Activated B cell treated with CpG ODN at 0.5 μM for 24 hours (primary cell): ENCODE results near the gene SLC25A2. TPM values are rescaled to one million over a fixed set of nuclear protein-coding genes. Genes with fewer than 3 reads are reported as not detected.

Experiments used
- ATAC-seq: fragments of 200-7000 bp; cut with Tn5 transposase; one replicate; pipeline ENCODE4 v1.10.0; 2021; ENCODE audit warnings: low read depth, mild to moderate bottlenecking, moderate library complexity
- CTCF ChIA-PET: fragments of 350-600 bp; sonication (Branson Sonifier 250); formaldehyde crosslinking; loops from one replicate; lab custom pipeline; 2021; ENCODE audit warnings: antibody characterized with exemption; lab: Charles Lee
- POLR2A ChIA-PET: fragments of 350-600 bp; sonication (Branson Sonifier 250); formaldehyde crosslinking; loops from one replicate; lab custom pipeline; 2021; ENCODE audit warnings: antibody characterized with exemption; lab: Charles Lee
- DNase-seq: peaks from one replicate; pipeline ENCODE4 v3.0.0; 2022
- H3K27ac Mint-ChIP-seq: one replicate; pipeline ENCODE4 v1.8.0; 2020; ENCODE audit warnings: mixed read lengths
- H3K27me3 Mint-ChIP-seq: one replicate; pipeline ENCODE4 v1.8.0; 2021; ENCODE audit warnings: mixed read lengths
- H3K36me3 Mint-ChIP-seq: one replicate; pipeline ENCODE4 v1.8.0; 2021; ENCODE audit warnings: low read depth, mixed read lengths
- H3K4me1 Mint-ChIP-seq: one replicate; pipeline ENCODE4 v1.8.0; 2021; ENCODE audit warnings: mixed read lengths
- H3K4me3 Mint-ChIP-seq: one replicate; pipeline ENCODE4 v1.8.0; 2020; ENCODE audit warnings: mild to moderate bottlenecking, mixed read lengths
- H3K9me3 Mint-ChIP-seq: one replicate; pipeline ENCODE4 v1.8.0; 2020; ENCODE audit warnings: mixed read lengths
- intact Hi-C: fragments of 100-400 bp; cut with micrococcal nuclease; formaldehyde crosslinking; loops from one replicate; pipeline ENCODE4 v1.15.1; 2024
- total RNA-seq: library from RNA; stranded (reverse); gene quantifications from 2 replicates; pipeline ENCODE4 v1.2.3, GENCODE V29; 2022
- TF ChIP-seq, protein P1 (sequence below): fragments of 200-600 bp; IDR thresholded peaks from one replicate; pipeline ENCODE4 v1.8.0; 2022; ENCODE audit warnings: antibody characterized with exemption, mild to moderate bottlenecking

Gene SLC25A2
- total RNA-seq, 1 donor from 2014 or later: 3.9 TPM

DNA sequence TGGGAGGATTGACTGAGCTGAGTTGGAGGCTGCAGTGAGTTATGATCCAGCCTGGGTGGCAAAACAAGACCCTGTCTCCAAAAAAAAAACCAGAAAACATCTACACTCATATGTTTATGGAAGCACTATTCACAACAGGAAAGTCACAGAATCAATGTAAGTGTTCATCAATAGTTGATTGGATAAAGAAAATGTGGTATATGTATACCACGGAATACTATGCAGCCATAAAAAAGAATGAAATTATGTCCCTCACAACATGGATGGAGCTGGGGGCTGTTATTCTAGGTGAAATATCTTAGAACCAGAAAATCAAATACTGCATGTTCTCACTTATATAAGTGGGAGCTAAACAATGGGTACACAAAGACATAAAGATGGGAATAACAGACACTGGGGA, 2.8 kb upstream of the SLC25A2 start:
- POLR2A ChIA-PET: no interaction called here
- Mint-ChIP-seq H3K4me1 (no peaks in the 10 kb centered on the region), H3K9me3 (peaks cover 36% of the 10 kb centered on the region), H3K27me3 (no peaks in the 10 kb centered on the region), H3K36me3 (peaks cover 56% of the 10 kb centered on the region), H3K27ac (no peak overlapping the region), H3K4me3 (no peak overlapping the region)
- CTCF ChIA-PET: no interaction called here
- intact Hi-C loops: no loop called here
- DNase-seq (no peak), ATAC-seq (no peak)
- TF ChIP-seq, protein P1, sequence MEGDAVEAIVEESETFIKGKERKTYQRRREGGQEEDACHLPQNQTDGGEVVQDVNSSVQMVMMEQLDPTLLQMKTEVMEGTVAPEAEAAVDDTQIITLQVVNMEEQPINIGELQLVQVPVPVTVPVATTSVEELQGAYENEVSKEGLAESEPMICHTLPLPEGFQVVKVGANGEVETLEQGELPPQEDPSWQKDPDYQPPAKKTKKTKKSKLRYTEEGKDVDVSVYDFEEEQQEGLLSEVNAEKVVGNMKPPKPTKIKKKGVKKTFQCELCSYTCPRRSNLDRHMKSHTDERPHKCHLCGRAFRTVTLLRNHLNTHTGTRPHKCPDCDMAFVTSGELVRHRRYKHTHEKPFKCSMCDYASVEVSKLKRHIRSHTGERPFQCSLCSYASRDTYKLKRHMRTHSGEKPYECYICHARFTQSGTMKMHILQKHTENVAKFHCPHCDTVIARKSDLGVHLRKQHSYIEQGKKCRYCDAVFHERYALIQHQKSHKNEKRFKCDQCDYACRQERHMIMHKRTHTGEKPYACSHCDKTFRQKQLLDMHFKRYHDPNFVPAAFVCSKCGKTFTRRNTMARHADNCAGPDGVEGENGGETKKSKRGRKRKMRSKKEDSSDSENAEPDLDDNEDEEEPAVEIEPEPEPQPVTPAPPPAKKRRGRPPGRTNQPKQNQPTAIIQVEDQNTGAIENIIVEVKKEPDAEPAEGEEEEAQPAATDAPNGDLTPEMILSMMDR: no peak

DNA sequence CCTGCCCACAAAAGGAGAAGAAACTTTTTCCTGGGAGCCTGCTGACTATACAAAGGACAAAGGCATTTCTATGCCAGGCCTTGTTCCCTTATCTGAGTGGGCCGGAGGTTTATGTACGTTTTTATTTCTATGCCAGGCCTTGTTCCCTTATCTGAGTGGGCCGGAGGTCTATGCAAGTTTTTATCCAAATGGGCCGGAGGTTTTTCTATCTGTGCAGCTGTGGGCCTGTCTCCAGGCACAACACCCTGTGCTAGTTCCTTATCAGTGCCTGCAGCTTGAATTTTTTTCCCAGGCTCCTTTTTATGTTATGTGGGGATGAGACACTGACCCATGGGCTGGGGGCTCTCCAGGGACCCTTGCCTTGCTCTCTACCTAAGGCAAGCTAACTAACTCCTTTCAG, 5.5 kb downstream of the SLC25A2 start:
- TF ChIP-seq, protein P1: no peak
- peaks cover 39% of the 10 kb centered on the region for H3K9me3 Mint-ChIP-seq
- H3K27ac Mint-ChIP-seq: no peak overlapping the region
- H3K4me3 Mint-ChIP-seq: no peak overlapping the region
- ATAC-seq (no peak), DNase-seq (no peak)
- ChIA-PET CTCF (no interaction called here), POLR2A (no interaction called here)
- no peaks in the 10 kb centered on the region for H3K4me1 Mint-ChIP-seq
- H3K27me3 Mint-ChIP-seq: no peaks in the 10 kb centered on the region
- intact Hi-C loops: no loop called here
- H3K36me3 Mint-ChIP-seq: peaks cover 57% of the 10 kb centered on the region

DNA sequence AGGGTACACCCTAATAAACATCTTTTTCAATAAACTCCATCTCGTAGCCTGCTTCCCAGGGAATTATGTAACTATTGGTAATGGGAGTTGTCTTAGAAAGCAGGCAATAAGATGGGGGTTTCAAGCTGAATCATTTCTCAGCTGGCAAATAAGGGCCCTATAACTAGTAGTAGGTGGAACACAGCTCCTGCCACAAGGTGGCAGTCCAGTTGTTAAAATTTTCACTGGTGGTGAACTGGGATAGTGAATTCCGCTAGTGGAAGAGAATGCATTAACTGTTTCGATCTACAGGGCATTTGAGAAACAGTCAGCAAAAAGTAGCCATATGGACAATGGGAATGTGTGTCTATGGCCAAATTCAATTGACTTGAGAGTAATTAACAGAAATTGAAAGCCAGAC, 30.9 kb downstream of the SLC25A2 start:
- TF ChIP-seq, protein P1: no peak
- POLR2A ChIA-PET: no interaction called here
- DNase-seq: no peak
- intact Hi-C loops: no loop called here
- no peak for ATAC-seq
- Mint-ChIP-seq H3K9me3 (peaks cover 47% of the 10 kb centered on the region), H3K4me1 (no peaks in the 10 kb centered on the region), H3K27me3 (no peaks in the 10 kb centered on the region), H3K36me3 (peaks cover 32% of the 10 kb centered on the region), H3K4me3 (no peak overlapping the region), H3K27ac (no peak overlapping the region)
- CTCF ChIA-PET: no interaction called here

DNA sequence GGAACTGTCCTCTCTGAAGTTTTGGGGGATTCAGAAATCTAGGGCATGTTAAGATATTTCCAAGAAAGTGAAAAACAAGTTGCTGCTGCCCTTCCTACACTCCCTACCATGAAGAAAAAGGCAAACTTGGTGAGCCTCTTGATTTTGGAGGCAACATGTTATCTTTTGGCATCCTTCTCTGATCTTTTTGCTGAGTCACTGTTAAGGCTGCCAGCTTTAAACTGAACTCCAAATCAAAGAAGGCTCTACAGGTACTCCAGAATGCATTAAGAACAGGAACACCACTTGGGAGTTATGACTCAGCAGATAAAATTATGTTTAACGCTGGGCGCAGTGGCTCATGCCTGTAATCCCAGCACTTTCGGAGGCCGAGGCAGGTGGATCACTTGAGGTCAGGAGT, 34.7 kb downstream of the SLC25A2 start:
- no peak for ATAC-seq
- peaks cover 63% of the 10 kb centered on the region for H3K9me3 Mint-ChIP-seq
- TF ChIP-seq, protein P1: no peak
- intact Hi-C loops: no loop called here
- ChIA-PET POLR2A (no interaction called here), CTCF (no interaction called here)
- no peak overlapping the region for H3K4me3 Mint-ChIP-seq
- H3K27ac Mint-ChIP-seq: no peak overlapping the region
- peaks cover 56% of the 10 kb centered on the region for H3K36me3 Mint-ChIP-seq
- no peak for DNase-seq
- no peaks in the 10 kb centered on the region for H3K27me3 Mint-ChIP-seq
- H3K4me1 Mint-ChIP-seq: no peaks in the 10 kb centered on the region

DNA sequence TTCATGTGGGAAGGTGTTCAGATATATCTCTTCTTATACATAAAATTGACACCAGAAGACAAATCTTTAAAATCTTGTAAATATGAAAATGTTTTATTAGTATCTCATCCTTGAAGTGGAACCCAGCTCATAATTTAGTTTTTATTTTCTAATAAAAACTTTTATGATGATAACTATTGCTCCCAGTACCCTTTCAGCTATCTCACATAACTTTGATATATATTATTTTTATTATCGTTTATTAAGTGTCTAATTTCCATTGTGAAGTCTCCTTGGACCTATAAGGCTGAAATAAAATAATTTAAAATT, 42.7 kb downstream of the SLC25A2 start:
- peaks cover 56% of the 10 kb centered on the region for H3K9me3 Mint-ChIP-seq

More for the DNA sequence above, 42.7 kb downstream of the SLC25A2 start:
- H3K4me3 Mint-ChIP-seq: no peak overlapping the region
- CTCF ChIA-PET: no interaction called here
- no peak overlapping the region for H3K27ac Mint-ChIP-seq
- intact Hi-C loops: loop anchor here (2.0 kb wide), 1 partner anchor 60 kb away; the partner anchor contains the start of gene TAF7
- H3K27me3 Mint-ChIP-seq: no peaks in the 10 kb centered on the region
- no peaks in the 10 kb centered on the region for H3K4me1 Mint-ChIP-seq
- peaks cover 43% of the 10 kb centered on the region for H3K36me3 Mint-ChIP-seq
- TF ChIP-seq, protein P1: no peak
- POLR2A ChIA-PET: no interaction called here
- DNase-seq (no peak), ATAC-seq (no peak)
